ES-I3 (cell line): ENCODE measurements around the gene PDGFB.

ENCODE experiments used
- H3K36me3 ChIP-seq: 2 replicates; pipeline ENCODE4 v1.6.1; 2013; ENCODE audit warnings: mild to moderate bottlenecking, low read length, control low read depth, moderate library complexity; ENCODE audit not compliant: insufficient read depth
- H3K4me1 ChIP-seq: 2 replicates; pipeline ENCODE4 v1.6.1; 2013; ENCODE audit warnings: mild to moderate bottlenecking, control low read depth, low read length; ENCODE audit not compliant: insufficient read depth
- H3K9ac ChIP-seq: 2 replicates; pipeline ENCODE4 v1.6.1; 2013; ENCODE audit warnings: low read depth, mild to moderate bottlenecking, low read length, moderate library complexity
- H3K9me3 ChIP-seq: 2 replicates; pipeline ENCODE4 v1.6.1; 2013; ENCODE audit warnings: mild to moderate bottlenecking, low read length, moderate library complexity; ENCODE audit not compliant: control insufficient read depth, insufficient read depth

PDGFB gene

GRCh38 chr22:39214006-39214382 lies 30.8 kb downstream of the PDGFB start:
- Histone ChIP-seq H3K4me1 (peaks cover 29% of the 10 kb centered on the region), H3K9ac (peak overlapping the region; percentile 59), H3K9me3 (no peaks in the 10 kb centered on the region), H3K36me3 (peaks cover 3% of the 10 kb centered on the region; the same call in 1 of the 2 replicates)

GRCh38 chr22:39212721-39213376 lies 31.9 kb downstream of the PDGFB start:
- H3K9me3 ChIP-seq: no peaks in the 10 kb centered on the region
- 0 out of 2 replicates have a peak overlapping the region, but pooled peaks have one; percentile 0 for H3K9ac ChIP-seq
- peaks cover 3% of the 10 kb centered on the region; the same call in 1 of the 2 replicates for H3K36me3 ChIP-seq
- H3K4me1 ChIP-seq: peaks cover 34% of the 10 kb centered on the region

DNA sequence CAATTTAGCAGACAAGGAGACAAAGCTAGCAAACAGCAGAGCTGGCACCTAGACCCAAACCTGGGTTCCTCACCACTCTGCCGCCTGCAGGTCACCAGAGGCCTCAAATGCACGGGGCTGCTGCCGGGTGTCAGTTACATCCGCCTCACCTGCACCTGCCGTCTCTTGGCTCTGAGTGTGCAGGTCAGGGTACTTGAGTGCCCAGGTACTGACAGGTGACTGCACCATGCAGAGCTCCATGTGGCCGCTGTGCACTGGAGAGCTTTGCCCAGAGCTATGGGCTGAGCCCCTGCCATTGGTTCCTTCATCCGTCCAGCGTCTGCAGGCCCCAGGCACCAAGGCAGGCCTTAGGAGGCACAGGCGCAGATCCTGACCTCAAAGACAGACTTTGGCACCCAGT lies 35.0 kb downstream of the PDGFB start:
- no peaks in the 10 kb centered on the region for H3K9me3 ChIP-seq
- no peak overlapping the region for H3K9ac ChIP-seq
- H3K4me1 ChIP-seq: peaks cover 35% of the 10 kb centered on the region
- peaks cover 3% of the 10 kb centered on the region; the same call in 1 of the 2 replicates for H3K36me3 ChIP-seq

GRCh38 chr22:39208013-39208680 lies 36.6 kb downstream of the PDGFB start:
- peaks cover 31% of the 10 kb centered on the region for H3K4me1 ChIP-seq
- no peaks in the 10 kb centered on the region for H3K9me3 ChIP-seq
- peaks cover 3% of the 10 kb centered on the region; the same call in 1 of the 2 replicates for H3K36me3 ChIP-seq

DNA sequence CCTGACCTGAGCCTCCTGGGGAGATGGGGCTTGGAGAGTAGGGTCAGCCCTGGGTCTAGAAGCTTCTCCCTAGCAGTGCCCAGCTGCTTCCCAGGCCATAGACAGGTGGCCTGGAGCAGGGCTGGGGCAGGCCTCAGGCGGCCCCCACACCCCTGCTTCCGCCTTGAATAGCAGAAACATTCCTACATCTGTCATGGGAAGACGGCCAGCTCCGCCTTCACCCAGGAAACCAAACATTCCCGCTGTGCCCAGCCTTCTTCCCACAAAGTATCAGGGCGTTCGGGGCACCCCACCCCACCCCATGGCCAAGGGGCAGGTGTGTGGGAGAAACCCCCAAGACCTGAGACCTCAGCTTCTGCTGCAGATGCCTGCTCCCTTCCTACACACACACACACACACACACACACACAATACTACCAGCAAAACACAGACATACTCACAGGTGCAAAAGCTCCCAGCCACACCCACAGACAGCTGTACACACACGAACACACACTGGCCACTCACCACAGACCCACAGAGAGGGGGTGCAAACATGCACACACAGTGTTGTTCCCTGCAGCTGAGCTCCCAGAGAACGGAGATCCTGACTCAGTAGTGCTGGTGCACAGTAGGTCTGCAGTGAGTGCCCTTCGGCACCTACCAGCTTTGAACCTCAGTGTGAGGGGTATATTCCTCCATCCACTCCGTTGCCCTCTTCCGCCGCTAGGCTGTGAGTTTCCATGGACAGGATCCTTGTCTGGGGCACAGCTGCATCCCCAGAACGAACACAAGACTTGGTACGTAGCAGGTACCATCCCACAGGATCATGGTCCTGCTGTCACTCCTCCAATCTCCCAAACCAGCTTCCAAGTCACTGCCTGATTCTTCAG lies 37.4 kb downstream of the PDGFB start:
- Histone ChIP-seq H3K4me1 (peaks cover 27% of the 10 kb centered on the region), H3K9me3 (no peaks in the 10 kb centered on the region), H3K36me3 (peaks cover 3% of the 10 kb centered on the region; the same call in 1 of the 2 replicates), H3K9ac (no peak overlapping the region)

More at GRCh38 chr22:39208013-39208680, 36.6 kb downstream of the PDGFB start:
- no peak overlapping the region for H3K9ac ChIP-seq

GRCh38 chr22:39206491-39206890 lies 38.3 kb downstream of the PDGFB start:
- Histone ChIP-seq H3K9ac (no peak overlapping the region), H3K4me1 (peaks cover 25% of the 10 kb centered on the region), H3K36me3 (peaks cover 3% of the 10 kb centered on the region; the same call in 1 of the 2 replicates), H3K9me3 (no peaks in the 10 kb centered on the region)

- Histone ChIP-seq H3K4me1 (peaks cover 25% of the 10 kb centered on the region), H3K36me3 (no peaks in the 10 kb centered on the region), H3K9ac (no peak overlapping the region), H3K9me3 (no peaks in the 10 kb centered on the region)
Measured at GRCh38 chr22:39205344-39206021, 39.3 kb downstream of the PDGFB start.

- Histone ChIP-seq H3K4me1 (peaks cover 25% of the 10 kb centered on the region), H3K9ac (no peak overlapping the region), H3K9me3 (peaks cover 2% of the 10 kb centered on the region), H3K36me3 (no peaks in the 10 kb centered on the region)
Measured at GRCh38 chr22:39204216-39204615, 40.6 kb downstream of the PDGFB start.

GRCh38 chr22:39197578-39197977 lies 47.2 kb downstream of the PDGFB start:
- Histone ChIP-seq H3K9ac (no peak overlapping the region), H3K4me1 (no peaks in the 10 kb centered on the region; the same call in 1 of the 2 replicates), H3K36me3 (no peaks in the 10 kb centered on the region), H3K9me3 (peaks cover 6% of the 10 kb centered on the region)

DNA sequence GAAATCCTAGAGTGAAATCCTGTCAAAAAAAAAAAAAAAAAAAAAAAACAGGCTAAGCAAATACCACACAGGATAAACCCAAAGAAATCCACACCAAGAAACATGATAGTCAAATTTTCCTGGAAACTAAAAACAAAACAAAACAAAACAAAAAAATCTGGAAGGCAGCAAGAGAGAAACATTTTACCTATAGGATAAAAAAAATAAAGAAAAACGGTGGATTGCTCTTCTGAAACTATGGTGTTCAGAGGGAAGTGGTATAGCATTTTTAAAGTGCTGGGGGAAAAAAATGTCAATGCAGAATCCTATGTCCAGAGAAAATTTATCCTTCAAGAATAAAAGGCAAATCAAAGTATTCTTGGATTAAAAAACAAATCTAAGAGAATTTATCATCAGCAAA lies 50.7 kb downstream of the PDGFB start:
- H3K9me3 ChIP-seq: peaks cover 4% of the 10 kb centered on the region
- no peaks in the 10 kb centered on the region for H3K36me3 ChIP-seq
- H3K9ac ChIP-seq: no peak overlapping the region
- no peaks in the 10 kb centered on the region for H3K4me1 ChIP-seq

DNA sequence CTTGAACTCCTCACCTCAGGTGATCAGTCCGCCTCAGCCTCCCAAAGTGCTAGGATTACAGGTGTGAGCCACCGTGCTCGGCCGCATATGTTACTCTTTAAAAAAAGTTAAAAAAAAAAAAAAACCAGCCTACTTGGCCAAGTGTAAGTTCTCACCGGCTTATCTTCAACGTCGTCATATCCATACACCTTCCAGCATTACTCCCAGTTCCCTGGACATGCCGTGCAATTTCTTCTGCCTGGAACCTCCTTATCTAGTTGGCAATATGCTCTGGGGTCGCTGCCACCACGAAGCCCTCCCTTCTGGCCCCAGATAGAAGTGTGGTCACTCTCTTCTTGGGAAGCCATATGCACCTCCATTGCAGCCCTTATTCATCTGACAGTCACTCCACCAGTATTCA lies 56.0 kb downstream of the PDGFB start:
- Histone ChIP-seq H3K4me1 (peaks cover 11% of the 10 kb centered on the region; the same call in 1 of the 2 replicates), H3K9ac (no peak overlapping the region), H3K36me3 (no peaks in the 10 kb centered on the region; the same call in 1 of the 2 replicates), H3K9me3 (peaks cover 11% of the 10 kb centered on the region)

- Histone ChIP-seq H3K9me3 (peaks cover 7% of the 10 kb centered on the region), H3K36me3 (no peaks in the 10 kb centered on the region; the same call in 1 of the 2 replicates), H3K4me1 (peaks cover 18% of the 10 kb centered on the region; the same call in 1 of the 2 replicates), H3K9ac (no peak overlapping the region)
Measured at GRCh38 chr22:39185601-39186012, 59.2 kb downstream of the PDGFB start.

DNA sequence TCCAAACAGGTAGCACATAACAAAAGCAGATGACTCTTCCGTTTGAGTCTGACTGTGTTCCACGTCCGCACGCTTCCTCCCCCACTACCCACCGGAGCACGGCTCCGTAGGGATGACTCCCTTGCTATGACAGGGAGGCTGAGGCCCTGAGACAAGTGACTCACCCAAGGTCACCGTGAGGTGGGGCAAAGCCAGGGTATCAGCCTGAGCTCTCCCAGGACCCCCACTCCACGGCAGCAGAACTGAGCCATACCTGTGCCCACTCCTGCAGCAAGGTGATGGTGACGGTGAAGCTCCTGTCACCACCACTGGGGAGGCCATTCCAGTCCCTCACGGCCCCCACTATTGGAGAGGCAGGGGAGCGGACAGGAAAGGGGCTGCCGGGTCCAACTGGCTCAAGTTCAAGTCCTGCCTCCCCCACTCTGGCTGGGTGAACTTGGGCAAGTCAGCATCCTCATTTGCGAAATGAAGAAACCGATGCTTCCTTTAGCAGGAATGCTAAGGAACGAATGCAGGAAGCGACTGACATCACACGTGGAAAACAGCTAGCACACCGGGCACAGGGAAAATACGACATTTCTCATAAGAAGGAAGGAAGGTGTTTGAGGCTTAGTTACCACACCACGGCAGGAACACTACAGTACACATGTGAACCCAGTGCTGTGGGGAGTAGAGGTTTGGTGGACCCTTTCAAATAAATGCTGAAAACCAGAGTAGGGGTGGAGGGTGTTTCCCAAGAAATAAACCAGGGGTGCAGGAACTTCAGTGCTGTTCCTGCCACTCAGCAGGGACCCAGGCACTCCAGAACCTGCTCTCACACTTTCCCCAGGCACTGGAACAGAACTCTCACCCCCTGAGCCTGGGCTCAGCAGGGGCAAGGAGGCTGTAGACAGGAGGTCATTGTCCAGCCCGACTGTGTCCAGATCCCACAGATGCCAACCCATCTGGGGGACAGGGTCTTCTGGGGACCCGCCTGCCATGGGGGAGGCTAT lies 59.9 kb downstream of the PDGFB start:
- H3K36me3 ChIP-seq: no peaks in the 10 kb centered on the region; the same call in 1 of the 2 replicates
- H3K9me3 ChIP-seq: peaks cover 7% of the 10 kb centered on the region
- peaks cover 24% of the 10 kb centered on the region; the same call in 1 of the 2 replicates for H3K4me1 ChIP-seq
- H3K9ac ChIP-seq: no peak overlapping the region; the same call in 1 of the 2 replicates
